HG03457 (cell line): Measurements from ENCODE around the gene PAQR8.

Experiments
- ATAC-seq: cut with Tn5 transposase; IDR thresholded peaks from one replicate; pipeline ENCODE4 v1.9.1; 2021; ENCODE audit warnings: moderate number of reproducible peaks; ENCODE audit not compliant: unreplicated experiment

PAQR8 gene

DNA sequence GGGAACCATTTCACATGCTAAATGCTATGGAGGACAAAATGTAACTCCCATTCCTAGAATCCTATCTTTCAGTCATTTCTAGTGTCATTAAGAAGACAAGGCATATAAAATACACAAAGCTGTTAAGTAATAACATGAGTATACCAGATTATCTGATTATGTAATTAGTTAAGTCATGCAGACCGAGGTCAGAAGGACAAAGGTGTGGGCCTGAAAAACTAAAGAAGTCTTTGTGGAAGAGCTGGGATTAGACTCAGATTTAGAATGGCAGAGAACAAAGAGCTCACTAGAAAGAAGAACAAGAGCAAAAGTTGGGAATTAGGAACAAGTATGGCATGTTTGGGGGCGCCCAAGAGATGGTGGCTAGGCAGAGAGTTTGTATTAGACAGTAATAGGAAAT, 95.1 kb downstream of the PAQR8 start:
- ATAC-seq: no peak
